Naive thymus-derived CD4-positive, alpha-beta T cell (primary cell): ENCODE results near the gene SELENOO. TPM values are rescaled to one million over a fixed set of nuclear protein-coding genes. Genes with fewer than 3 reads are reported as not detected.

Experiments
- ATAC-seq: fragments of 150-1000 bp; cut with Tn5 transposase; 2 replicates; pipeline ENCODE4 v1.10.0; 2021; ENCODE audit warnings: mild to moderate bottlenecking, moderate library complexity
- CTCF ChIA-PET: fragments of 350-600 bp; sonication (Branson Sonifier 250); formaldehyde crosslinking; loops from one replicate; lab custom pipeline; 2021; ENCODE audit warnings: antibody characterized with exemption; lab: Charles Lee
- POLR2A ChIA-PET: fragments of 350-600 bp; sonication (Branson Sonifier 250); formaldehyde crosslinking; loops from one replicate; lab custom pipeline; 2021; ENCODE audit warnings: antibody characterized with exemption, inconsistent platforms; lab: Charles Lee
- DNase-seq, 9 donors: peaks; one replicate each; pipeline versions ENCODE4 v3.0.0 to v3.0.0-alpha.2; 2020 to 2022; ENCODE audit warnings: mixed read lengths in 1 of 9
- H3K27ac ChIP-seq: one replicate; pipeline ENCODE4 v1.7.0; 2013; ENCODE audit warnings: mild to moderate bottlenecking, low read depth, low read length, moderate library complexity
- H3K27me3 ChIP-seq, 2 donors: one replicate each; pipeline ENCODE4 v1.7.0; 2013; ENCODE audit warnings: low read length in 2 of 2, mild to moderate bottlenecking in 2 of 2, moderate library complexity in 2 of 2; ENCODE audit not compliant: control insufficient read depth in 2 of 2, insufficient read depth in 2 of 2
- H3K36me3 ChIP-seq, 3 experiments: 1 replicate in 2 of 3; 2 replicates in 1 of 3; pipeline ENCODE4 v1.7.0; 2013; ENCODE audit warnings: low read length in 3 of 3, mild to moderate bottlenecking in 3 of 3, moderate library complexity in 1 of 3; ENCODE audit not compliant: insufficient read depth in 3 of 3, control insufficient read depth in 2 of 3
- H3K4me1 ChIP-seq, 2 donors: one replicate each; pipeline ENCODE4 v1.7.0; 2013; ENCODE audit warnings: low read length in 2 of 2, mild to moderate bottlenecking in 2 of 2, moderate library complexity in 1 of 2; ENCODE audit not compliant: control insufficient read depth in 2 of 2, insufficient read depth in 2 of 2
- H3K4me3 ChIP-seq: 2 replicates; pipeline ENCODE4 v1.7.0; 2013; ENCODE audit warnings: mild to moderate bottlenecking, low read length
- H3K9me3 ChIP-seq, 3 experiments: 1 replicate in 2 of 3; 2 replicates in 1 of 3; pipeline ENCODE4 v1.7.0; 2013; ENCODE audit warnings: low read length in 3 of 3; ENCODE audit not compliant: control insufficient read depth in 2 of 3
- H3K27ac Mint-ChIP-seq, 9 donors: one replicate each; pipeline ENCODE4 v1.8.0; 2020 to 2022; ENCODE audit warnings: mixed read lengths in 9 of 9, mild to moderate bottlenecking in 8 of 9, moderate library complexity in 5 of 9, inconsistent platforms in 2 of 9
- H3K27me3 Mint-ChIP-seq, 5 donors: one replicate each; pipeline ENCODE4 v1.8.0; 2021 to 2022; ENCODE audit warnings: mixed read lengths in 5 of 5, mild to moderate bottlenecking in 1 of 5
- H3K36me3 Mint-ChIP-seq, 5 donors: one replicate each; pipeline ENCODE4 v1.8.0; 2020 to 2022; ENCODE audit warnings: mixed read lengths in 5 of 5, mild to moderate bottlenecking in 3 of 5, inconsistent platforms in 1 of 5
- H3K4me1 Mint-ChIP-seq, 7 donors: one replicate each; pipeline ENCODE4 v1.8.0; 2020 to 2022; ENCODE audit warnings: mixed read lengths in 7 of 7, mild to moderate bottlenecking in 3 of 7, inconsistent platforms in 1 of 7
- H3K4me3 Mint-ChIP-seq, 10 donors: one replicate each; pipeline ENCODE4 v1.8.0; 2020 to 2022; ENCODE audit warnings: mild to moderate bottlenecking in 10 of 10, mixed read lengths in 10 of 10, moderate library complexity in 6 of 10, inconsistent platforms in 2 of 10
- H3K9me3 Mint-ChIP-seq, 11 donors: one replicate each; pipeline ENCODE4 v1.8.0; 2020 to 2022; ENCODE audit warnings: mixed read lengths in 11 of 11, mild to moderate bottlenecking in 4 of 11, inconsistent platforms in 1 of 11, moderate library complexity in 1 of 11
- intact Hi-C, 2 donors: fragments of 100-400 bp; cut with micrococcal nuclease; formaldehyde crosslinking; loops; one replicate each; pipeline ENCODE4 v1.15.1; 2023
- polyA plus RNA-seq, 2 donors: library from polyadenylated mRNA; unstranded; fragments of 300-500 nt; fragmentation: Illumina TruSeq; gene quantifications; one replicate each; pipeline ENCODE4 v1.2.3, GENCODE V29; 2021
- total RNA-seq, 6 experiments: library from RNA in 5 of 6; stranded (reverse) in 5 of 6; gene quantifications; 1 replicate in 5 of 6; 2 replicates in 1 of 6; pipeline ENCODE4 v1.2.3 and lab custom pipeline; 2021 to 2026

SELENOO gene
- total and polyA plus RNA-seq, 7 experiments from 2014 or later = 3.4 to 36.6 (median 30.6) TPM

DNA sequence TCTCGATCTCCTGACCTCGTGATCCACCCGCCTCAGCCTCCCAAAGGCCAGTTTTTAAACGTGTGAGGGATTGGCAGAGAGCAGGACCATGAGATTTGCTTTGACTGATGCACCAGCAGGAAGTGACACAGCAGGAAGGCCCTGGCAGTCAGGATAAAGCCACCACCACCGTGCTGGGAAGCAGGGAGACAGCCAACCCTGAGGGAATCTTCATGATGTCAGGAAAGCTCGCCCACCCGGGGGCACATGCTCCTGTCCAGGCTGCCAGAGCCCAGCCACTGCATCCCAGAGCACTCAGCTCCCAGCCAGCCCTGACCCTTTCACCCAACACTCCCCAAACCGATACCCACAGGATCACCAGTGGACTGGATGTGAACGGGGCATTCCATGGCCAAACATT is 37.9 kb downstream of the SELENOO start:
- Mint-ChIP-seq H3K9me3 (peaks cover 0 to 10% (median 0%) of the 10 kb centered on the region in 11 donors), H3K4me3 (no peak overlapping the region), H3K27ac (no peak overlapping the region), H3K4me1 (peaks cover 10 to 58% (median 44%) of the 10 kb centered on the region in 7 donors), H3K36me3 (peaks cover 0 to 19% (median 7%) of the 10 kb centered on the region in 5 donors), H3K27me3 (no peaks in the 10 kb centered on the region)
- Histone ChIP-seq H3K4me3 (no peak overlapping the region), H3K9me3 (no peaks in the 10 kb centered on the region), H3K27me3 (no peaks in the 10 kb centered on the region), H3K36me3 (peaks cover 4 to 48% (median 5%) of the 10 kb centered on the region in 3 experiments), H3K4me1 (peaks cover 17 to 24% of the 10 kb centered on the region in 2 donors), H3K27ac (no peak overlapping the region)
- ATAC-seq (no peak), DNase-seq (no peak)
- POLR2A ChIA-PET = interaction anchor here (1.0 to 1.3 kb wide), 2 partner anchors 12 to 54 kb away, joined by 3 to 4 read pairs; partner anchors contain the start of gene HDAC10
- intact Hi-C loops = no loop called here
- CTCF ChIA-PET = no interaction called here

DNA sequence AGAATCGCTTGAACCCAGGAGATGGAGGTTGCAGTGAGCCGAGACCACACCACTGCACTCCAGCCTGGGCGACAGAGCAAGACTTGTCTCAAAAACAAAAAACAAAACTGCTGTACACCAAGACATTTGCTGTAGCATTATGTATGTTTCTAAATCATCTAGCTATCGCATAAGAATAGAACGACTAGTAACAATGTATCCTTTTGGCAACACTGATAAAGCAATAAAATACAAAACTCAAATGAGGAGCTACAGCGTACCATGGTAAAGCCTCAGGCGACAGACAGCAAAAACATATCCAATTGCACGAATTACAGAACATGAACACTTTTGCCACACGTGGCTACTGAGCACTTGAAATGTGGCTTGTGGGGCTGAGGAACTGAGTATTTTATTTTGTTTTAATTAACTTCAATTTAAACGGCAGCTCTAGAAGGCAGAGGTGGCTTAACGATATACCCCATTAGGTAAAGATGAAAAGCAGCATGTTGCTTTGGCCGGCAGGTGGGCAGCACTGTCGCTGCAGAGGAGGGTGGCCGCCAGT is 41.7 kb downstream of the SELENOO start:
- ChIA-PET CTCF (interaction anchor here (0.6 to 1.7 kb wide), 7 partner anchors 8 to 255 kb away, joined by 3 to 7 read pairs (median 4); partner anchors contain the start of gene HDAC10), POLR2A (interaction anchor here (1.1 to 1.5 kb wide), 4 partner anchors 9 to 379 kb away, joined by 3 to 7 read pairs (median 4); partner anchors contain the start of genes HDAC10 and SCO2)
- Histone ChIP-seq H3K27me3 (no peaks in the 10 kb centered on the region), H3K27ac (peak overlapping the region; percentile 96), H3K4me1 (peaks cover 31 to 41% of the 10 kb centered on the region in 2 donors), H3K36me3 (peaks cover 4 to 40% (median 5%) of the 10 kb centered on the region in 3 experiments), H3K9me3 (no peaks in the 10 kb centered on the region), H3K4me3 (peak overlapping the region; percentile 8)
- H3K4me1 Mint-ChIP-seq = peaks cover 16 to 53% (median 44%) of the 10 kb centered on the region in 7 donors
- H3K4me3 Mint-ChIP-seq = peak overlapping the region; percentile 76 to 100 (median 98)
- no peaks in the 10 kb centered on the region for H3K9me3 Mint-ChIP-seq
- H3K36me3 Mint-ChIP-seq = peaks cover 4 to 12% (median 4%) of the 10 kb centered on the region in 5 donors
- H3K27ac Mint-ChIP-seq = peak overlapping the region; percentile 21 to 100 (median 69)
- intact Hi-C loops = no loop called here
- H3K27me3 Mint-ChIP-seq = no peaks in the 10 kb centered on the region
- ATAC-seq (no peak), DNase-seq (no peak)

DNA sequence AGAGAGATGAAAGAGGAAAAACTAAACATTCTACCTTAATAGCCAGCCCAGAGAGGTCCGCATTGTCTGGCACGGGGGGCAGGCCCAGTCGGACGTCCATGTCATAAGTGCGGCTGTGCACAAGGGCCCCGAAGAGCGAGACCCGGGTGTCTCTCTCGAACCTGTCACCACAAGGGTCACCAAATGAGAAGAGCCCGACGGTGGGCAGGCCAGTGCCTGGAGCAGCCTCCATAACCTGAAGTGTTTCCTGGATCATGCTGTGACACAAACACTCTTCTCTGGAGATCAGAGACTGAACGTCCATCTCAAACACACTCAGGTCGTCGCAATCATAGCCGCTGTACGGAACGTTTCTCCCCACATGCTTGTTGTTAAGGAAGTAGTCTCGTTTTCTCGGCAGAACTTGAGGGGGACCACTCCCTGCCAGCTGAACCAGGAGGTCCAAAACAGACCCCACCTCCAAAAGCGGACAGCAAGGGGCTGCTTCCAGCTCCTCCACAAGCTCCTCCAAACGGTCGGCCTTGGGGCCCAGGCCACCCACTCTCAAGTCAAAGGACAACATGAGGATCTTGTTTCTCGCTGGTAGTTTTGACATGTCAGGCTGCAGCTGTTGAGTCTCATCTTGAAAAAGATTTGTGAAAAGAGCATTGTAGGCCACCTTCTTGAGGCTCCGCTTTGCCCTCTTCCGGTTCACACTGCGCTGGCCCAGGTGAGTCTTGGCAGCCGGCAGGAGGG is 43.0 kb downstream of the SELENOO start:
- H3K4me3 Mint-ChIP-seq = peak overlapping the region; percentile 76 to 100 (median 98)
- H3K9me3 Mint-ChIP-seq = no peaks in the 10 kb centered on the region
- no peaks in the 10 kb centered on the region for H3K27me3 ChIP-seq
- peaks cover 4 to 9% (median 4%) of the 10 kb centered on the region in 5 donors for H3K36me3 Mint-ChIP-seq
- H3K27me3 Mint-ChIP-seq = no peaks in the 10 kb centered on the region
- H3K27ac Mint-ChIP-seq = peak overlapping the region; percentile 91 to 100 (median 100)
- H3K4me1 ChIP-seq = peaks cover 35 to 47% of the 10 kb centered on the region in 2 donors
- intact Hi-C loops = loop anchor here (1.0 to 2.0 kb wide), 5 partner anchors 8 to 376 kb away; partner anchors contain the start of gene DENND6B (in 1 of the 2)
- CTCF ChIA-PET = interaction anchor here (0.6 to 1.7 kb wide), 6 partner anchors 7 to 378 kb away, joined by 3 to 7 read pairs (median 4); partner anchors contain the start of gene HDAC10
- peak overlapping the region; percentile 96 for H3K27ac ChIP-seq
- H3K9me3 ChIP-seq = no peaks in the 10 kb centered on the region
- peaks cover 4 to 45% (median 5%) of the 10 kb centered on the region in 3 experiments for H3K36me3 ChIP-seq
- ATAC-seq (no peak), DNase-seq (no peak)
- H3K4me3 ChIP-seq = peak overlapping the region; percentile 73
- peaks cover 16 to 50% (median 40%) of the 10 kb centered on the region in 7 donors for H3K4me1 Mint-ChIP-seq
- POLR2A ChIA-PET = interaction anchor here (0.6 to 2.6 kb wide), 14 partner anchors 27 to 384 kb away, joined by 3 to 14 read pairs (median 3); partner anchors contain the start of genes ARSA, LMF2, NCAPH2 and SCO2

DNA sequence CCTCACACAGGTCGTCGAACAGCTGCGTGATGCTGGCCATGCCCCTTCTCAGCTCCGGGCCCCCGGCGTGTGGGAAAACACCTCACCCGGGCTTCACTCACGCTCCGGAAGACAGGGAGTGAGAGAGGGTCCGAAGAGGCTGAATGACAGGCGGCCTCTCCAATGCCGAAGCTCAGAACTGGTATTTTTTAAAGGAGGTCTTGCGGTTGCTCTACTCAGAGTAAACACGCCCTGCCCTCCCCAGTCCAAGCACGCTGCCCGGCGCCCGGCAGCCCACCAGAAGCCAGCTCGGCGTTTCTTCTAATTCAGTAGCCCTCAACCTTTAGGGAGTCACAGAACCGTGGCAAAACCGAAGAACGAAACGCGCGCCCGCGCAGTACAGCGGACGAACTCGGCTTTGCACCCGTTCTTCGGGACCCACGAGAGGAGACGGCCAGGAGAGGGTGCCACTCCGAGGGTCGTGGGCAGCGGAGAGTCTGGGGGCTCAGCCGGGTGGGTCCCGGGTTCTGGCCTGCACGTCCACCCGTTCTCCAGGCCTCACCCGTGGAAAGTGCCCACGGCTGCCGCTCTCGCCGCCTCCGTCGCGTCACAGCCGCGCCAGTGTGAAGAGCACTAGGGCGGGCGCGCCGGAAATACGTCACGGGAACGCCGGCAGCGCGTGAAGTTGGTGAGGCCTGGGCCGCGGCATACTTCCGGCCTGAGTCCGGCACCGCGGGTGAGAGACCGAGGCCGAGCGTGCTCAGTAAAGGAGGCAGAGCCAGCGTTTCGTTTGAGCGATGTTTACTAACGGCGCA is 43.8 kb downstream of the SELENOO start, which contains the start of gene TUBGCP6:
Gene TUBGCP6 (minus strand): TSS at position 604 of the 794 bp plus-strand sequence. CDS start 564 bp downstream, at position 40.
- Mint-ChIP-seq H3K9me3 (no peaks in the 10 kb centered on the region), H3K4me3 (peak within 1 kb of the TSS; percentile 76 to 100 (median 98)), H3K4me1 (peaks cover 16 to 52% (median 40%) of the 10 kb centered on the region in 7 donors), H3K36me3 (peaks cover 4 to 8% (median 4%) of the 10 kb centered on the region in 5 donors), H3K27ac (peak within 1 kb of the TSS; percentile 91 to 100 (median 100)), H3K27me3 (no peaks in the 10 kb centered on the region)
- intact Hi-C loops = loop anchor here (1.0 to 2.0 kb wide), 9 partner anchors 8 to 376 kb away; partner anchors contain the start of genes DENND6B (in 1 of the 2), MAPK11 (in 1 of the 2), NCAPH2 (in 1 of the 2) and SCO2 (in 1 of the 2)
- Histone ChIP-seq H3K4me3 (peak within 1 kb of the TSS; percentile 73), H3K27ac (peak within 1 kb of the TSS; percentile 96), H3K27me3 (no peaks in the 10 kb centered on the region), H3K36me3 (peaks cover 1 to 45% (median 3%) of the 10 kb centered on the region in 3 experiments), H3K4me1 (peaks cover 39 to 51% of the 10 kb centered on the region in 2 donors), H3K9me3 (no peaks in the 10 kb centered on the region)
- DNase-seq (peak; percentile 88 to 95 (median 93)), ATAC-seq (peak; percentile 88)
- CTCF ChIA-PET = interaction anchor here (0.6 to 1.4 kb wide), 5 partner anchors 70 to 377 kb away, joined by 3 to 6 read pairs (median 3); no protein-coding TSS in a partner anchor
- POLR2A ChIA-PET = interaction anchor here (0.6 to 2.6 kb wide), 13 partner anchors 28 to 384 kb away, joined by 3 to 14 read pairs (median 3); partner anchors contain the start of genes ARSA, LMF2, NCAPH2 and SCO2

DNA sequence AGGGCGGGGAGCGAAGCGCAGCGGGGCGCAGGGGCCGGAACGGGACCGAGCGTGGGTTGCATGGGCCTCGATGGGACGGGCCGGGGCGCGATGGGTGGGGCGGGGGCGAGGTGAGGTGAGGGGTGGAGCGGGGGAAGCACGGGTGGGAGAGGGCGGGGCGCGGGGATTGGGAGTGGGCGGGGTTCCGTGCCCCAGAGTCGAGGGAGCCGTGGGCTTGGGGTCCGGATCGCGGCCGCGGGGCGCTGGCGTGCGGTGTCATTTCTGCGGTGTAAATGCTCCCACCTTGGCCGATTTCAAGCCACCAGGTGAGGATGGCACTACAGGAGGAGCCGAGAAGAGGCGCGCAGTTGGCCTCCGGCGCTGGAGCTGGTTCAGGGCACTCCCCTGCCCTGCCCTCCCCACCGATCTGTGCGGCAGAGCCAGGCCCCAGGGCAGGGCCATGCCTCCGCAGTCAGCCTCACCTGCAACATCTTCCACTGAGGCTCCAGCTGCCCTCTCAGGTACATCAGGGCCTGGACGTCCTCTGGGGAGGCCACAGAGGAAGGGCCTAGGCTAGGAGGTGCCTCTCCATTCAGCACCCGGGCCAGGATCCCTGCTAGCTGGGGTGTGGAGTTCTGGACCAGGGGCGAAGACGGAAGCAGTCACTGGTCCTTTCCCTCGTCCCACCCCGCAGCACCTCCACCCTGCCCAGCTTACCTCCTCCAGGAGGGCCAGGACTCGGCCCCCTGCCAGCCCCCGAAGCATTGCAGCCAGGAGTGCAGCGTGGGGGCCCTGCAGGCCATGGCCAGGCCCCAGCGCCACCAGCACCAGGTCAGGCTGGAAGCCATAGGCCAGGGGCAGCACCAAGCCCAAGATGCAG is 44.6 kb downstream of the SELENOO start:
- Mint-ChIP-seq H3K4me3 (peak overlapping the region; percentile 76 to 100 (median 98)), H3K27me3 (no peaks in the 10 kb centered on the region), H3K27ac (peak overlapping the region; percentile 91 to 100 (median 100)), H3K4me1 (peaks cover 19 to 61% (median 44%) of the 10 kb centered on the region in 7 donors), H3K36me3 (peaks cover 3 to 5% (median 4%) of the 10 kb centered on the region in 5 donors), H3K9me3 (no peaks in the 10 kb centered on the region)
- ATAC-seq (peak; percentile 49), DNase-seq (no peak)
- intact Hi-C loops = loop anchor here (1.0 to 2.0 kb wide), 6 partner anchors 25 to 280 kb away; partner anchors contain the start of genes DENND6B (in 1 of the 2), MAPK11 (in 1 of the 2), NCAPH2 (in 1 of the 2) and SCO2 (in 1 of the 2)
- CTCF ChIA-PET = no interaction called here
- peaks cover 47 to 59% of the 10 kb centered on the region in 2 donors for H3K4me1 ChIP-seq
- H3K36me3 ChIP-seq = peaks cover 0 to 38% (median 0%) of the 10 kb centered on the region in 3 experiments
- H3K9me3 ChIP-seq = no peaks in the 10 kb centered on the region
- H3K27ac ChIP-seq = peak overlapping the region; percentile 96
- POLR2A ChIA-PET = interaction anchor here (0.8 to 2.6 kb wide), 4 partner anchors 55 to 376 kb away, joined by 4 to 14 read pairs (median 6); partner anchors contain the start of gene SCO2
- peak overlapping the region; percentile 73 for H3K4me3 ChIP-seq
- no peaks in the 10 kb centered on the region for H3K27me3 ChIP-seq
